ENCODE data around the gene THAP4.

DNA sequence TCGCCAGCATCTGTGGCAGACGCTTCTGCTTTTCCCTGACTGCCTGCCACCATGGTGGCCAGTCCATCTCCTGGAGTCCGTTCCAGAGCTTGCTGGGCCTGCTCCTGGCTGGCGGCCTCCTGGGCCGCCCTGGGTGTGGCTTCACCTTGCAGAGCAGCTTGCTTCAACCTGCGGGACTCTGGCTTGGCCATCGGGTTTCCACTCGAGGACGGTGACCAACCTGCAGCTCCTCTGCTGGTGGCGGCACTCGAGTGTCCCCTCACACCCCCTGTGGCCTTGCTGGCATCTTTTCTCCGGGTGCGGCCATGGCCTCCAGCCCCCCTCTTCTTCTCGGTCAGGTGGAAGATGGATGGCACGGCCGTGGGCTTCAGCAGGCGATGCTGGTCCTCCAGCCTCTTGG, 3.4 kb downstream of the THAP4 start:
- TF ChIP-seq GATA3 (IDR thresholded peaks at IDR 0.05; ENCODE audit: low read depth, low read length) = no peak
- TF ChIP-seq GATA2 (IDR thresholded peaks at IDR 0.05; ENCODE audit: low read depth, low read length) = no peak

Measured in SH-SY5Y (cell line).